OCI-LY7 (cell line): ENCODE measurements around the gene MCUR1.

Source experiments
- CTCF ChIP-seq: fragments of 200-600 bp; sonication (generic); conservative IDR thresholded peaks from 2 replicates; pipeline ENCODE4 v1.5.1; 2014; ENCODE audit warnings: mild to moderate bottlenecking, antibody characterized with exemption, low read length, moderate library complexity, mixed read lengths
- EZH2phosphoT487 ChIP-seq: fragments of 200-600 bp; sonication (generic); IDR thresholded peaks from 2 replicates; pipeline ENCODE4 v1.6.1; 2018; ENCODE audit warnings: low read depth, borderline replicate concordance, mild to moderate bottlenecking, mixed run types, antibody characterized with exemption, low read length, moderate library complexity, mixed read lengths

GRCh38 chr6:13762611-13763441 lies 51.5 kb downstream of the MCUR1 start:
- TF ChIP-seq CTCF = no peak
- no peak for TF ChIP-seq EZH2phosphoT487
